Liver (tissue), 9 donors: Measurements from ENCODE around the gene ARHGEF10L. TPM values are rescaled to one million over a fixed set of nuclear protein-coding genes. Genes with fewer than 3 reads are reported as not detected.

Source experiments
- DNase-seq: peaks from one replicate; pipeline ENCODE4 v3.0.0-alpha.2; 2017; ENCODE audit warnings: low spot score
- H3K27ac ChIP-seq, 2 donors: one replicate each; pipeline ENCODE4 v1.7.0; 2013; ENCODE audit warnings: inconsistent platforms in 2 of 2, low read length in 2 of 2, control low read depth in 1 of 2, low read depth in 1 of 2, mild to moderate bottlenecking in 1 of 2
- H3K27me3 ChIP-seq, 4 donors: one replicate each; pipeline versions ENCODE4 v1.6.1 to v1.7.0; 2013; ENCODE audit warnings: low read length in 3 of 4, inconsistent platforms in 1 of 4, mild to moderate bottlenecking in 1 of 4, moderate library complexity in 1 of 4; ENCODE audit not compliant: control insufficient read depth in 4 of 4, insufficient read depth in 4 of 4
- H3K36me3 ChIP-seq, 4 donors: one replicate each; pipeline versions ENCODE4 v1.6.1 to v1.7.0; 2013; ENCODE audit warnings: low read length in 3 of 4, mild to moderate bottlenecking in 3 of 4, low read depth in 1 of 4, moderate library complexity in 1 of 4; ENCODE audit not compliant: control insufficient read depth in 4 of 4, insufficient read depth in 3 of 4
- H3K4me1 ChIP-seq, 4 donors: one replicate each; pipeline versions ENCODE4 v1.6.1 to v1.7.0; 2013; ENCODE audit warnings: low read length in 3 of 4, mild to moderate bottlenecking in 3 of 4, moderate library complexity in 1 of 4; ENCODE audit not compliant: control insufficient read depth in 4 of 4, insufficient read depth in 4 of 4
- H3K4me3 ChIP-seq, 3 donors: one replicate each; pipeline versions ENCODE4 v1.6.1 to v1.7.0; 2013; ENCODE audit warnings: low read length in 3 of 3, control low read depth in 1 of 3, low read depth in 1 of 3, mild to moderate bottlenecking in 1 of 3
- H3K9ac ChIP-seq, 2 donors: one replicate each; pipeline ENCODE4 v1.7.0; 2013; ENCODE audit warnings: low read length in 2 of 2, mild to moderate bottlenecking in 2 of 2, moderate library complexity in 2 of 2, control low read depth in 1 of 2, low read depth in 1 of 2
- H3K9me3 ChIP-seq, 4 donors: one replicate each; pipeline versions ENCODE4 v1.6.1 to v1.7.0; 2013; ENCODE audit warnings: low read length in 3 of 4; ENCODE audit not compliant: control insufficient read depth in 4 of 4
- CTCF ChIP-seq: fragments of 150-350 bp; IDR thresholded peaks from 2 replicates; pipeline ENCODE4 v1.5.1; 2017; ENCODE audit warnings: improper control_type of control experiment, low read depth, low read length; ENCODE audit not compliant: missing input control
- EGR1 ChIP-seq, 2 donors: IDR thresholded peaks; 2 replicates each; pipeline ENCODE4 v1.6.1; 2016 to 2018; ENCODE audit warnings: antibody characterized with exemption in 2 of 2, low read depth in 2 of 2
- FOXA1 ChIP-seq: IDR thresholded peaks from 2 replicates; pipeline ENCODE4 v1.6.1; 2016; ENCODE audit warnings: antibody characterized with exemption
- FOXA2 ChIP-seq: IDR thresholded peaks from 2 replicates; pipeline ENCODE4 v1.6.1; 2016; ENCODE audit warnings: antibody characterized with exemption
- GABPA ChIP-seq, 2 donors: IDR thresholded peaks in 1 of 2; conservative IDR thresholded peaks in 1 of 2; 2 replicates each; pipeline ENCODE4 v1.6.1; 2016; ENCODE audit warnings: antibody characterized with exemption in 2 of 2, mild to moderate bottlenecking in 1 of 2, moderate library complexity in 1 of 2
- HNF4A ChIP-seq, 2 donors: conservative IDR thresholded peaks; 2 replicates each; pipeline ENCODE4 v1.6.1; 2016; ENCODE audit warnings: antibody characterized with exemption in 2 of 2, mild to moderate bottlenecking in 2 of 2
- HNF4G ChIP-seq: IDR thresholded peaks from 2 replicates; pipeline ENCODE4 v1.6.1; 2016; ENCODE audit warnings: antibody characterized with exemption
- JUND ChIP-seq, 2 donors: IDR thresholded peaks; 2 replicates each; pipeline ENCODE4 v1.6.1; 2016; ENCODE audit warnings: antibody characterized with exemption in 2 of 2
- RAD21 ChIP-seq, 2 donors: IDR thresholded peaks; 2 replicates each; pipeline ENCODE4 v1.6.1; 2016; ENCODE audit warnings: antibody characterized with exemption in 2 of 2, mild to moderate bottlenecking in 2 of 2
- RXRA ChIP-seq, 2 donors: IDR thresholded peaks; 2 replicates each; pipeline ENCODE4 v1.6.1; 2017 to 2018; ENCODE audit warnings: antibody characterized with exemption in 2 of 2, mild to moderate bottlenecking in 1 of 2
- SP1 ChIP-seq: IDR thresholded peaks from 2 replicates; pipeline ENCODE4 v1.6.1; 2018; ENCODE audit warnings: antibody characterized with exemption, mild to moderate bottlenecking
- TAF1 ChIP-seq: conservative IDR thresholded peaks from 2 replicates; pipeline ENCODE4 v1.6.1; 2016; ENCODE audit warnings: antibody characterized with exemption, mild to moderate bottlenecking
- YY1 ChIP-seq: IDR thresholded peaks from 2 replicates; pipeline ENCODE4 v1.6.1; 2016; ENCODE audit warnings: antibody characterized with exemption, mild to moderate bottlenecking
- WGBS: extraction: QIAGEN DNeasy Blood & Tissue Kit; methylation state at CpG from one replicate; pipeline ENCODE4 v1.1.7; 2013; 5-methylcytosine and 5-hydroxymethylcytosine counted together
- polyA plus RNA-seq, 2 donors: library from polyadenylated mRNA; stranded (reverse) in 1 of 2; unstranded in 1 of 2; fragments of 200-250 nt in 1 of 2; fragments of >200 nt in 1 of 2; fragmentation: Nextera tagmentation in 1 of 2; extraction: Ambion mirVana in 1 of 2; gene quantifications; one replicate each; pipeline versions ENCODE4 v1.2.1 to v1.2.3, GENCODE V29; 2013 to 2015
- total RNA-seq, 2 donors: library from RNA; depleted of rRNA; stranded (reverse); fragments of >200 nt; gene quantifications; one replicate each; pipeline ENCODE4 v1.2.3, GENCODE V29; 2014
- TF ChIP-seq, protein P1 (sequence below): IDR thresholded peaks from 2 replicates; pipeline ENCODE4 v1.6.1; 2016; ENCODE audit warnings: antibody characterized with exemption
- TF ChIP-seq, protein P2 (sequence below): IDR thresholded peaks from 2 replicates; pipeline ENCODE4 v1.6.1; 2016; ENCODE audit warnings: antibody characterized with exemption, mild to moderate bottlenecking
- TF ChIP-seq, protein P3 (sequence below): IDR thresholded peaks from 2 replicates; pipeline ENCODE4 v1.6.1; 2016; ENCODE audit warnings: antibody characterized with exemption
- TF ChIP-seq, protein P4 (sequence below): IDR thresholded peaks from 2 replicates; pipeline ENCODE4 v1.6.1; 2016; ENCODE audit warnings: antibody characterized with exemption
- donor health status: healthy.
- donor health status: healthy.
- donor health status: healthy.
- donor health status: healthy.
- donor health status: healthy.

ARHGEF10L gene
- total and polyA plus RNA-seq, 4 donors, result 26.3 to 169 (median 57.5) TPM

DNA sequence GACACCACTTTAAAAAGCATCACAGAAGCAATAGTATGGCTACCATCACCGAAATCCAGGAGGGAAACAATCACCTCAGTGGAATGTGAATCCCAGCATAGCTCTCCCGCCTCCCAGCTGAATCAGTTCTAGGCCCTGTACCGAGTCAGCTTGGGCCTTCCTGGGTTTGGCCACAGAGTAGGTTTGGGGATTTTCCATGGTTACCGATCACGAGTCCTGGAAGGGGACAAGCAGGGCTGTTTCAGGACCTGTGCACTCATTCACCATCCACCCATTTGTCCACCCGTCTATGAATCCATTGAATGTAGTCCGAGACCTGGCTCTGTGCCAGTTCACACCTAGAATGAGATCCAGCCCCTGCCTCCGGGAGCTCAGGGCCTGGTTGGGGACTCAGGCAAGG lies 94.2 kb downstream of the ARHGEF10L start:
- TF ChIP-seq EGR1 (IDR thresholded peaks at IDR 0.05; ENCODE audit: low read depth in 2 of 2) (no peak), GABPA (IDR thresholded peaks at IDR 0.05 in 1 of 2, conservative IDR thresholded peaks at IDR 0.05 in 1 of 2) (no peak), SP1 (no peak), HNF4G (no peak), RAD21 (IDR thresholded peaks at IDR 0.05) (no peak), FOXA1 (no peak), RXRA (IDR thresholded peaks at IDR 0.05) (no peak), YY1 (no peak), CTCF (no peak), JUND (IDR thresholded peaks at IDR 0.05) (no peak), HNF4A (conservative IDR thresholded peaks at IDR 0.05) (no peak)
- H3K4me3 ChIP-seq, result no peak overlapping the region
- DNase-seq, result no peak
- peaks cover 2 to 20% (median 4%) of the 10 kb centered on the region in 4 donors for H3K4me1 ChIP-seq
- H3K27me3 ChIP-seq, result no peaks in the 10 kb centered on the region
- peaks cover 39 to 82% (median 63%) of the 10 kb centered on the region in 4 donors for H3K36me3 ChIP-seq
- no peaks in the 10 kb centered on the region for H3K9me3 ChIP-seq
- no peak overlapping the region for H3K9ac ChIP-seq
- no peak overlapping the region for H3K27ac ChIP-seq
- WGBS, result 70% methylated on average over 8 of the region's 8 CpGs

DNA sequence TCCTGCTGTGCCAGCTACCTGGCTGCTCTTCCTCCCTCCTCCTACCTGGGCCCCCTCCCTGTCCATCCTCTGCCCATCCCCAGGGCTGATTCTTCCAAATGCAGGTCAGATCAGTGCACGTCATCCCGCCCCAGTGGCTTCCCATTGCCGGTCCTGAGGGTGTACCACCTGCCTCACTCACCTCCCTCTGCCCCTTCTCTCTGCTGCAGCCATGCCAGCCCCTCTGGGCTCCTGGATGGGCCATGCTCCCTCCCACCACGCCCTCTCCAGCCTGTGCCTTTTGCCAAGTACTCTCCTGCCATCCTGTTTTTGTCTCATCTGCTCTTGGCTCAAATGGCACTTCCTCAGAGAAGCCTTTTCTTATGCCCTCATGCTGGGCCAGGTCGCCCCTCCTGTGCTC lies 95.8 kb downstream of the ARHGEF10L start:
- DNase-seq, result no peak
- Histone ChIP-seq H3K9ac (no peak overlapping the region), H3K4me3 (no peak overlapping the region), H3K27me3 (no peaks in the 10 kb centered on the region), H3K4me1 (peaks cover 0 to 17% (median 2%) of the 10 kb centered on the region in 4 donors), H3K9me3 (no peaks in the 10 kb centered on the region), H3K27ac (no peak overlapping the region), H3K36me3 (peaks cover 38 to 89% (median 74%) of the 10 kb centered on the region in 4 donors)
- no peak for TF ChIP-seq FOXA1
- TF ChIP-seq RAD21 (IDR thresholded peaks at IDR 0.05), result no peak
- no peak for TF ChIP-seq YY1
- no peak for TF ChIP-seq RXRA (IDR thresholded peaks at IDR 0.05)
- TF ChIP-seq SP1, result no peak
- TF ChIP-seq, protein P1, sequence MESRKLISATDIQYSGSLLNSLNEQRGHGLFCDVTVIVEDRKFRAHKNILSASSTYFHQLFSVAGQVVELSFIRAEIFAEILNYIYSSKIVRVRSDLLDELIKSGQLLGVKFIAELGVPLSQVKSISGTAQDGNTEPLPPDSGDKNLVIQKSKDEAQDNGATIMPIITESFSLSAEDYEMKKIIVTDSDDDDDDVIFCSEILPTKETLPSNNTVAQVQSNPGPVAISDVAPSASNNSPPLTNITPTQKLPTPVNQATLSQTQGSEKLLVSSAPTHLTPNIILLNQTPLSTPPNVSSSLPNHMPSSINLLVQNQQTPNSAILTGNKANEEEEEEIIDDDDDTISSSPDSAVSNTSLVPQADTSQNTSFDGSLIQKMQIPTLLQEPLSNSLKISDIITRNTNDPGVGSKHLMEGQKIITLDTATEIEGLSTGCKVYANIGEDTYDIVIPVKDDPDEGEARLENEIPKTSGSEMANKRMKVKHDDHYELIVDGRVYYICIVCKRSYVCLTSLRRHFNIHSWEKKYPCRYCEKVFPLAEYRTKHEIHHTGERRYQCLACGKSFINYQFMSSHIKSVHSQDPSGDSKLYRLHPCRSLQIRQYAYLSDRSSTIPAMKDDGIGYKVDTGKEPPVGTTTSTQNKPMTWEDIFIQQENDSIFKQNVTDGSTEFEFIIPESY, result no peak
- TF ChIP-seq GABPA (IDR thresholded peaks at IDR 0.05 in 1 of 2, conservative IDR thresholded peaks at IDR 0.05 in 1 of 2), result no peak
- WGBS, result 83% methylated on average over 5 of the region's 5 CpGs

DNA sequence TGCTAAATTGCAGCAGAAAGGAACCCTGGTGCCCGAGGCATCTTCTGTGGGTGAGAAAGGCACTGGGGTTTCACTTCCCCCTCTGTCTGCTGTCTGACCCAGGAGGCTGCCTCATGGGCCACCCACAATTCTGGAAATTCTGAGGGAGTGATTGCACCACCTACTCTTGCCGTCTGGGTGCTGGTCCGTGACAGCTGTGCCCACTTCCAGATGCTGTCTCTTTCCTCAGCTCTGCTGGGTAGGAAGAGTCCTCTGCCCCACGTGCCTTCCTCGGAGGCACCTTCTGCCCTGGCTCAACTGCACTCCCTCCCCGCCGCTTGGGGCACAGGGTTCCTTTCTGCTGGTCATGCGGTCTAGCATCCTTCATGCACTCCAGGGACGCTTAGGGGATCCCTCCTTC lies 96.3 kb downstream of the ARHGEF10L start:
- Histone ChIP-seq H3K27ac (no peak overlapping the region), H3K9ac (no peak overlapping the region), H3K27me3 (no peaks in the 10 kb centered on the region), H3K36me3 (peaks cover 38 to 89% (median 76%) of the 10 kb centered on the region in 4 donors), H3K4me1 (peaks cover 0 to 12% (median 2%) of the 10 kb centered on the region in 4 donors), H3K9me3 (no peaks in the 10 kb centered on the region), H3K4me3 (no peak overlapping the region)
- DNase-seq, result no peak
- WGBS, result 80% methylated on average over 9 of the region's 9 CpGs
- no peak for TF ChIP-seq EGR1 (IDR thresholded peaks at IDR 0.05; ENCODE audit: low read depth in 2 of 2)
- TF ChIP-seq HNF4G, result no peak
- TF ChIP-seq, protein P2, sequence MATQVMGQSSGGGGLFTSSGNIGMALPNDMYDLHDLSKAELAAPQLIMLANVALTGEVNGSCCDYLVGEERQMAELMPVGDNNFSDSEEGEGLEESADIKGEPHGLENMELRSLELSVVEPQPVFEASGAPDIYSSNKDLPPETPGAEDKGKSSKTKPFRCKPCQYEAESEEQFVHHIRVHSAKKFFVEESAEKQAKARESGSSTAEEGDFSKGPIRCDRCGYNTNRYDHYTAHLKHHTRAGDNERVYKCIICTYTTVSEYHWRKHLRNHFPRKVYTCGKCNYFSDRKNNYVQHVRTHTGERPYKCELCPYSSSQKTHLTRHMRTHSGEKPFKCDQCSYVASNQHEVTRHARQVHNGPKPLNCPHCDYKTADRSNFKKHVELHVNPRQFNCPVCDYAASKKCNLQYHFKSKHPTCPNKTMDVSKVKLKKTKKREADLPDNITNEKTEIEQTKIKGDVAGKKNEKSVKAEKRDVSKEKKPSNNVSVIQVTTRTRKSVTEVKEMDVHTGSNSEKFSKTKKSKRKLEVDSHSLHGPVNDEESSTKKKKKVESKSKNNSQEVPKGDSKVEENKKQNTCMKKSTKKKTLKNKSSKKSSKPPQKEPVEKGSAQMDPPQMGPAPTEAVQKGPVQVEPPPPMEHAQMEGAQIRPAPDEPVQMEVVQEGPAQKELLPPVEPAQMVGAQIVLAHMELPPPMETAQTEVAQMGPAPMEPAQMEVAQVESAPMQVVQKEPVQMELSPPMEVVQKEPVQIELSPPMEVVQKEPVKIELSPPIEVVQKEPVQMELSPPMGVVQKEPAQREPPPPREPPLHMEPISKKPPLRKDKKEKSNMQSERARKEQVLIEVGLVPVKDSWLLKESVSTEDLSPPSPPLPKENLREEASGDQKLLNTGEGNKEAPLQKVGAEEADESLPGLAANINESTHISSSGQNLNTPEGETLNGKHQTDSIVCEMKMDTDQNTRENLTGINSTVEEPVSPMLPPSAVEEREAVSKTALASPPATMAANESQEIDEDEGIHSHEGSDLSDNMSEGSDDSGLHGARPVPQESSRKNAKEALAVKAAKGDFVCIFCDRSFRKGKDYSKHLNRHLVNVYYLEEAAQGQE, result no peak
- TF ChIP-seq, protein P3, sequence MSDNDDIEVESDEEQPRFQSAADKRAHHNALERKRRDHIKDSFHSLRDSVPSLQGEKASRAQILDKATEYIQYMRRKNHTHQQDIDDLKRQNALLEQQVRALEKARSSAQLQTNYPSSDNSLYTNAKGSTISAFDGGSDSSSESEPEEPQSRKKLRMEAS, result no peak
- TF ChIP-seq GABPA (IDR thresholded peaks at IDR 0.05 in 1 of 2, conservative IDR thresholded peaks at IDR 0.05 in 1 of 2), result no peak
- no peak for TF ChIP-seq FOXA1
- TF ChIP-seq TAF1, result no peak
- no peak for TF ChIP-seq RXRA (IDR thresholded peaks at IDR 0.05)
- no peak for TF ChIP-seq FOXA2
- TF ChIP-seq, protein P1, result no peak
- TF ChIP-seq, protein P4, sequence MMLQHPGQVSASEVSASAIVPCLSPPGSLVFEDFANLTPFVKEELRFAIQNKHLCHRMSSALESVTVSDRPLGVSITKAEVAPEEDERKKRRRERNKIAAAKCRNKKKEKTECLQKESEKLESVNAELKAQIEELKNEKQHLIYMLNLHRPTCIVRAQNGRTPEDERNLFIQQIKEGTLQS, result no peak
- TF ChIP-seq JUND (IDR thresholded peaks at IDR 0.05), result no peak
- TF ChIP-seq SP1, result no peak
- no peak for TF ChIP-seq YY1
- TF ChIP-seq RAD21 (IDR thresholded peaks at IDR 0.05), result no peak
